HepG2 (cell line): ENCODE data around the gene ADAMTS16. TPM values are rescaled to one million over a fixed set of nuclear protein-coding genes. Genes with fewer than 3 reads are reported as not detected.

ENCODE experiments used
- ARID5B ChIP-seq: IDR thresholded peaks from 2 replicates; pipeline ENCODE4 v1.4.0; 2020; ENCODE audit warnings: mild to moderate bottlenecking, missing genetic modification reagents
- CREM ChIP-seq, 2 experiments: sonication (generic) in 1 of 2; formaldehyde crosslinking in 1 of 2; IDR thresholded peaks; 2 replicates each; pipeline versions ENCODE4 v1.4.0 to v1.6.1; 2016 to 2020; ENCODE audit warnings: antibody characterized with exemption in 1 of 2, mild to moderate bottlenecking in 1 of 2, missing genetic modification reagents in 1 of 2
- ELF3 ChIP-seq: IDR thresholded peaks from 2 replicates; pipeline ENCODE4 v1.6.1; 2016; ENCODE audit warnings: missing genetic modification reagents, missing compliant biosample characterization
- ELF4 ChIP-seq: sonication (generic); formaldehyde crosslinking; IDR thresholded peaks from 2 replicates; pipeline ENCODE4 v1.5.0; 2020; ENCODE audit warnings: missing genetic modification reagents, mild to moderate bottlenecking, moderate library complexity, borderline replicate concordance
- ETV5 ChIP-seq: IDR thresholded peaks from 2 replicates; pipeline ENCODE4 v1.6.1; 2018; ENCODE audit warnings: missing biosample characterization, missing genetic modification reagents, inconsistent platforms, borderline replicate concordance
- FOXA3 ChIP-seq: IDR thresholded peaks from 2 replicates; pipeline ENCODE4 v1.6.1; 2016; ENCODE audit warnings: missing genetic modification reagents, missing compliant biosample characterization
- GATA4 ChIP-seq: sonication (generic); IDR thresholded peaks from 2 replicates; pipeline ENCODE4 v1.6.1; 2016; ENCODE audit warnings: antibody characterized with exemption, low read depth, borderline replicate concordance
- NCOA2 ChIP-seq: sonication (generic); formaldehyde crosslinking; IDR thresholded peaks from 2 replicates; pipeline ENCODE4 v1.8.0; 2022; ENCODE audit warnings: inconsistent platforms
- PAXIP1 ChIP-seq: sonication (generic); formaldehyde crosslinking; conservative IDR thresholded peaks from 2 replicates; pipeline ENCODE4 v1.4.0; 2020; ENCODE audit warnings: mild to moderate bottlenecking, missing genetic modification reagents, moderate library complexity
- SALL1 ChIP-seq: sonication (generic); formaldehyde crosslinking; IDR thresholded peaks from 2 replicates; pipeline ENCODE4 v1.8.0; 2022; ENCODE audit warnings: mild to moderate bottlenecking, missing genetic modification reagents
- SRY ChIP-seq: sonication (generic); formaldehyde crosslinking; IDR thresholded peaks from 2 replicates; pipeline ENCODE4 v1.8.0; 2022; ENCODE audit warnings: mild to moderate bottlenecking, missing genetic modification reagents
- TBX3 ChIP-seq: fragments of 450-650 bp; IDR thresholded peaks from 2 replicates; pipeline ENCODE4 v1.6.1; 2017; ENCODE audit warnings: antibody characterized with exemption, mild to moderate bottlenecking, inconsistent platforms, borderline replicate concordance
- ZFP90 ChIP-seq: sonication (generic); formaldehyde crosslinking; IDR thresholded peaks from 2 replicates; pipeline ENCODE4 v1.8.0; 2022; ENCODE audit warnings: missing genetic modification reagents, mild to moderate bottlenecking, inconsistent platforms, borderline replicate concordance
- ZKSCAN8 ChIP-seq: IDR thresholded peaks from 2 replicates; pipeline ENCODE4 v1.6.1; 2016; ENCODE audit warnings: borderline replicate concordance, missing genetic modification reagents, missing compliant biosample characterization
- ZNF224 ChIP-seq: sonication (generic); formaldehyde crosslinking; IDR thresholded peaks from 2 replicates; pipeline ENCODE4 v1.5.0; 2020; ENCODE audit warnings: mild to moderate bottlenecking, missing genetic modification reagents
- ZNF7 ChIP-seq: IDR thresholded peaks from 2 replicates; pipeline ENCODE4 v1.6.1; 2016; ENCODE audit warnings: missing biosample characterization, missing genetic modification reagents
- ZSCAN12 ChIP-seq: sonication (generic); formaldehyde crosslinking; IDR thresholded peaks from 2 replicates; pipeline ENCODE4 v1.9.0; 2021; ENCODE audit warnings: mild to moderate bottlenecking, missing genetic modification reagents
- polyA plus RNA-seq, 8 experiments: library from polyadenylated mRNA; depleted of rRNA in 3 of 8; stranded (reverse) in 7 of 8; unstranded in 1 of 8; fragments of >200 nt; fragmentation: Illumina TruSeq in 4 of 8; extraction: Trizol in 4 of 8; gene quantifications; 2 replicates each; pipeline versions ENCODE4 v1.2.1 to v1.2.3, GENCODE V29; 2011 to 2016; ENCODE audit warnings: low read depth in 4 of 8, missing spikeins in 1 of 8, mixed read lengths in 1 of 8; ENCODE audit not compliant: insufficient read depth in 1 of 8
- total RNA-seq, 5 experiments: library from RNA; depleted of rRNA; stranded (reverse); fragments of >200 nt; fragmentation: Illumina TruSeq; extraction: Trizol; gene quantifications; 2 replicates each; pipeline ENCODE4 v1.2.3, GENCODE V29; 2016; ENCODE audit warnings: low read depth in 1 of 5
- TF ChIP-seq, protein P1 (sequence below): sonication (generic); formaldehyde crosslinking; IDR thresholded peaks from 2 replicates; pipeline ENCODE4 v1.5.0; 2020; ENCODE audit warnings: mild to moderate bottlenecking, missing genetic modification reagents
- TF ChIP-seq, protein P2 (sequence below): sonication (generic); formaldehyde crosslinking; IDR thresholded peaks from 2 replicates; pipeline ENCODE4 v1.8.0; 2022; ENCODE audit warnings: mild to moderate bottlenecking, missing genetic modification reagents, moderate library complexity

The ADAMTS16 gene
- total and polyA plus RNA-seq, 2 of the 13 experiments (the other 11 are each of a cell fraction or from before 2014, with no cell fraction given) = 0.02 to 0.03 TPM

GRCh38 chr5:5356765-5357164 is 216.6 kb downstream of the ADAMTS16 start (continued):
- TF ChIP-seq ARID5B (CRISPR knock-in tag) (peak; percentile 85), ZNF7 (CRISPR knock-in tag) (no peak), SRY (CRISPR knock-in tag) (no peak), ETV5 (CRISPR knock-in tag) (peak; percentile 47; the same call in 1 of the 2 replicates), ZFP90 (CRISPR knock-in tag) (no peak), NCOA2 (CRISPR knock-in tag) (peak; percentile 85), FOXA3 (CRISPR knock-in tag) (peak; percentile 95), ZNF224 (CRISPR knock-in tag) (no peak), ELF4 (CRISPR knock-in tag) (0 out of 2 replicates have a peak, but pooled peaks have one; percentile 36), ZSCAN12 (CRISPR knock-in tag) (no peak), CREM (IDR thresholded peaks at IDR 0.05) (peak; percentile 81), CREM (CRISPR knock-in tag; IDR thresholded peaks at IDR 0.05) (no peak), ELF3 (peak; percentile 59), PAXIP1 (peak; percentile 93), SALL1 (CRISPR knock-in tag) (peak; percentile 30; the same call in 1 of the 2 replicates), TBX3 (peak; percentile 49; the same call in 1 of the 2 replicates), GATA4 (peak; percentile 60; the same call in 1 of the 2 replicates), ZKSCAN8 (CRISPR knock-in tag) (peak; percentile 52; the same call in 1 of the 2 replicates)
- TF ChIP-seq, protein P1, sequence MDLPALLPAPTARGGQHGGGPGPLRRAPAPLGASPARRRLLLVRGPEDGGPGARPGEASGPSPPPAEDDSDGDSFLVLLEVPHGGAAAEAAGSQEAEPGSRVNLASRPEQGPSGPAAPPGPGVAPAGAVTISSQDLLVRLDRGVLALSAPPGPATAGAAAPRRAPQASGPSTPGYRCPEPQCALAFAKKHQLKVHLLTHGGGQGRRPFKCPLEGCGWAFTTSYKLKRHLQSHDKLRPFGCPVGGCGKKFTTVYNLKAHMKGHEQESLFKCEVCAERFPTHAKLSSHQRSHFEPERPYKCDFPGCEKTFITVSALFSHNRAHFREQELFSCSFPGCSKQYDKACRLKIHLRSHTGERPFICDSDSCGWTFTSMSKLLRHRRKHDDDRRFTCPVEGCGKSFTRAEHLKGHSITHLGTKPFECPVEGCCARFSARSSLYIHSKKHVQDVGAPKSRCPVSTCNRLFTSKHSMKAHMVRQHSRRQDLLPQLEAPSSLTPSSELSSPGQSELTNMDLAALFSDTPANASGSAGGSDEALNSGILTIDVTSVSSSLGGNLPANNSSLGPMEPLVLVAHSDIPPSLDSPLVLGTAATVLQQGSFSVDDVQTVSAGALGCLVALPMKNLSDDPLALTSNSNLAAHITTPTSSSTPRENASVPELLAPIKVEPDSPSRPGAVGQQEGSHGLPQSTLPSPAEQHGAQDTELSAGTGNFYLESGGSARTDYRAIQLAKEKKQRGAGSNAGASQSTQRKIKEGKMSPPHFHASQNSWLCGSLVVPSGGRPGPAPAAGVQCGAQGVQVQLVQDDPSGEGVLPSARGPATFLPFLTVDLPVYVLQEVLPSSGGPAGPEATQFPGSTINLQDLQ (CRISPR knock-in tag) = no peak
- TF ChIP-seq, protein P2, sequence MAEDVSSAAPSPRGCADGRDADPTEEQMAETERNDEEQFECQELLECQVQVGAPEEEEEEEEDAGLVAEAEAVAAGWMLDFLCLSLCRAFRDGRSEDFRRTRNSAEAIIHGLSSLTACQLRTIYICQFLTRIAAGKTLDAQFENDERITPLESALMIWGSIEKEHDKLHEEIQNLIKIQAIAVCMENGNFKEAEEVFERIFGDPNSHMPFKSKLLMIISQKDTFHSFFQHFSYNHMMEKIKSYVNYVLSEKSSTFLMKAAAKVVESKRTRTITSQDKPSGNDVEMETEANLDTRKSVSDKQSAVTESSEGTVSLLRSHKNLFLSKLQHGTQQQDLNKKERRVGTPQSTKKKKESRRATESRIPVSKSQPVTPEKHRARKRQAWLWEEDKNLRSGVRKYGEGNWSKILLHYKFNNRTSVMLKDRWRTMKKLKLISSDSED (CRISPR knock-in tag) = no peak
